HFFc6 (cell line): ENCODE results near the gene MVK. TPM values are rescaled to one million over a fixed set of nuclear protein-coding genes. Genes with fewer than 3 reads are reported as not detected.

Source experiments
- DNase-seq: peaks from one replicate; pipeline ENCODE4 v3.0.0-alpha.2; 2018
- H3K27ac Mint-ChIP-seq: 2 replicates; pipeline ENCODE4 v1.8.0; 2020; ENCODE audit warnings: mild to moderate bottlenecking, mixed read lengths
- H3K27me3 Mint-ChIP-seq: 2 replicates; pipeline ENCODE4 v1.8.0; 2021; ENCODE audit warnings: mild to moderate bottlenecking, moderate library complexity, mixed read lengths; ENCODE audit not compliant: insufficient read depth
- H3K36me3 Mint-ChIP-seq: 2 replicates; pipeline ENCODE4 v1.8.0; 2021; ENCODE audit warnings: low read depth, mixed read lengths
- H3K4me1 Mint-ChIP-seq: 2 replicates; pipeline ENCODE4 v1.8.0; 2020; ENCODE audit warnings: low read depth, mixed read lengths
- H3K4me3 Mint-ChIP-seq: 2 replicates; pipeline ENCODE4 v1.8.0; 2020; ENCODE audit warnings: mild to moderate bottlenecking, moderate library complexity, mixed read lengths
- H3K9me3 Mint-ChIP-seq: 2 replicates; pipeline ENCODE4 v1.8.0; 2020; ENCODE audit warnings: mild to moderate bottlenecking, mixed read lengths
- total RNA-seq, 6 experiments: library from RNA; stranded (reverse); fragmentation: NEBNext Ultra II Directional; extraction: Animal tissue kit (Norgen Biotek cat#: 25700); gene quantifications; 2 replicates in 1 of 6; 3 replicates in 5 of 6; pipeline ENCODE4 v1.2.3, GENCODE V29; 2021
- TF ChIP-seq, protein P1 (sequence below): fragments of 200-600 bp; sonication (generic); IDR thresholded peaks from 2 replicates; pipeline ENCODE4 v1.5.0; 2021; ENCODE audit warnings: antibody characterized with exemption, mild to moderate bottlenecking

The MVK gene
- total RNA-seq, 6 experiments from 2014 or later: 7.1 to 10.4 (median 7.9) TPM

DNA sequence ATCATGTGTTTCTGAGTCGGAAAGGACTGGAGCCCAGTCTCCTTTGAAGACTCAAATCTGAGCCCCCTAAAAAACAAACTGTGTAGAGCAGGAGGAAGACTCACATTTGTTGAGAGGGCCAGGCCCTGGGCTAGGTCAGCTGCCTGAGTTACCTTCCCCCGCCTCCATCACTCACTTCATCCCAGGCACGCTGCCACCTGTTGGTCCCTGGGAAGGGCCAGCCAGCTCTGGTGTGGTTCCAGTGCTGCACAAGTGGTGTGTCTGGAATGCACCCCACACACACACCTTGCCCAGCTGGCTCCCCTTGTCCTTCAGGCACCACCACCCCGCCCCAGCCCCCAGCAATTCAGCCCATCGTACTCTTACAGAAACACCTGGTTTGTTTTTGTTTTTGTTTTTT, 9.0 kb downstream of the MVK start:
- Mint-ChIP-seq H3K27ac (no peak overlapping the region), H3K36me3 (peaks cover 4% of the 10 kb centered on the region), H3K4me1 (no peaks in the 10 kb centered on the region), H3K27me3 (no peaks in the 10 kb centered on the region), H3K4me3 (no peak overlapping the region), H3K9me3 (no peaks in the 10 kb centered on the region)
- TF ChIP-seq, protein P1, sequence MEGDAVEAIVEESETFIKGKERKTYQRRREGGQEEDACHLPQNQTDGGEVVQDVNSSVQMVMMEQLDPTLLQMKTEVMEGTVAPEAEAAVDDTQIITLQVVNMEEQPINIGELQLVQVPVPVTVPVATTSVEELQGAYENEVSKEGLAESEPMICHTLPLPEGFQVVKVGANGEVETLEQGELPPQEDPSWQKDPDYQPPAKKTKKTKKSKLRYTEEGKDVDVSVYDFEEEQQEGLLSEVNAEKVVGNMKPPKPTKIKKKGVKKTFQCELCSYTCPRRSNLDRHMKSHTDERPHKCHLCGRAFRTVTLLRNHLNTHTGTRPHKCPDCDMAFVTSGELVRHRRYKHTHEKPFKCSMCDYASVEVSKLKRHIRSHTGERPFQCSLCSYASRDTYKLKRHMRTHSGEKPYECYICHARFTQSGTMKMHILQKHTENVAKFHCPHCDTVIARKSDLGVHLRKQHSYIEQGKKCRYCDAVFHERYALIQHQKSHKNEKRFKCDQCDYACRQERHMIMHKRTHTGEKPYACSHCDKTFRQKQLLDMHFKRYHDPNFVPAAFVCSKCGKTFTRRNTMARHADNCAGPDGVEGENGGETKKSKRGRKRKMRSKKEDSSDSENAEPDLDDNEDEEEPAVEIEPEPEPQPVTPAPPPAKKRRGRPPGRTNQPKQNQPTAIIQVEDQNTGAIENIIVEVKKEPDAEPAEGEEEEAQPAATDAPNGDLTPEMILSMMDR: no peak; the same call in 1 of the 2 replicates
- DNase-seq: no peak

DNA sequence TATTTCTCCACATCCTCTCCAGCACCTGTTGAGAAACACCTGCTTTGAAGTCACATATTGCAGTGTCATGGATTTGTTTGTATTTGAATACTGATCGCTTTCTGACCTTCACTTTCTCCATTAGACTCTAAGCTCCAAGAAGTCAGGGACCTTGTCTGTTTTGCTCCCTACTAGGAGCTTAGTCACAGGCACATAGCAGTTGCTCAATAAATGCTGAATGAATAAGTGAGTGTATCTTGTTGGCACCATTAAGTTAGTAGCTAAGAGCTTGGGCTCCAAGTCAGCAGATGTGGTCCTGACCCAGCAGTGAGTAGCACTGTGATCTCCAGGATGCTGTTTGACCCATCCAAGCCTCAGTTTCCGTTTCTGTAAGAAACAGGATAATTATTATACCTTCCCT, 10.1 kb downstream of the MVK start:
- H3K4me3 Mint-ChIP-seq: no peak overlapping the region
- H3K27ac Mint-ChIP-seq: no peak overlapping the region
- H3K27me3 Mint-ChIP-seq: no peaks in the 10 kb centered on the region; the same call in 1 of the 2 replicates
- DNase-seq: no peak
- H3K36me3 Mint-ChIP-seq: peaks cover 4% of the 10 kb centered on the region
- no peaks in the 10 kb centered on the region for H3K9me3 Mint-ChIP-seq
- no peaks in the 10 kb centered on the region for H3K4me1 Mint-ChIP-seq
- TF ChIP-seq, protein P1: no peak

DNA sequence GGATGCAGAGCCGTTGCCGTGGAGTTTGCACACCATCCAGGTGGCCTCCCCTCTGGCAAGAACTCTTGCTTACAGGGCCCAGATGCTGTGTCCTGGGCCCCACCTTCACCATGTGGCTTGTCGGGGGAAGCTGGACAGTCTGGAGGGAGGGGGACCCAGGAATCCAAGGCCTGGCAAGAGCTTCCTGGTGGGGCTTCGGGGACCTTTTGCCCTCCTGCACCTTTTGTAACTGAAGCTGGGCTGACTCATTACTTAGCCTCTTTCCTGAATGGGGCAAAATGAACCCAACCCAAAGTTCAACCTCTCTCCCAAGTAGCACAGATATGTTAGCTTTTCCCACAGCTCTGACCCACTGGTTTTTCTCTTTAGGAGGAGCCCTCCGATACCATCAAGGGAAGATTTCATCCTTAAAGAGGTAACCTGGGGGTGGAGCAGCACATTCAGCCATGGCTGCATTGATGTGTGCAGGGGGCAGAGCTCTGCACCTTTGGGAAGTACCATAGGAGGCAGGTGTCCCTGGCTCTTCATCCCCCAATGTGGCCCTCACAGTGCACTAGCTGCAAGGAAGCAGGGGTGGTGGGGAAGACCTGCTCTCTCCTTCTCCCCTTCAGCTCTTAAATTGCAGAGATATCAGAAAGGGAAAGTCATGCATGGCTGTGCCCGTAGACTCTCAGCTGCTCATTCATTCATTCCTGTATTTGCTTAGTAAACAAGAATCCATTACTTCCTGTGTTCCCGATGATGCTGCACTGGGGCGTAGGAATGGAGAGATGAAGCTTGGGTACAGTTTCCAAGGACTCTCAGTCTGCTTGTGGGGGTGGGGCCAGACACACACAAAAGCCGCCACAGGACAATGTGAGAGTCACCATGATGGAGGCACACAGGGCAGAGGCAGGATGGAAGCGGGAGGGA, 13.0 kb downstream of the MVK start:
- H3K36me3 Mint-ChIP-seq: peaks cover 4% of the 10 kb centered on the region; the same call in 1 of the 2 replicates
- no peaks in the 10 kb centered on the region; the same call in 1 of the 2 replicates for H3K27me3 Mint-ChIP-seq
- no peaks in the 10 kb centered on the region for H3K9me3 Mint-ChIP-seq
- H3K27ac Mint-ChIP-seq: no peak overlapping the region
- H3K4me1 Mint-ChIP-seq: no peaks in the 10 kb centered on the region
- no peak for DNase-seq
- TF ChIP-seq, protein P1: no peak
- no peak overlapping the region for H3K4me3 Mint-ChIP-seq

DNA sequence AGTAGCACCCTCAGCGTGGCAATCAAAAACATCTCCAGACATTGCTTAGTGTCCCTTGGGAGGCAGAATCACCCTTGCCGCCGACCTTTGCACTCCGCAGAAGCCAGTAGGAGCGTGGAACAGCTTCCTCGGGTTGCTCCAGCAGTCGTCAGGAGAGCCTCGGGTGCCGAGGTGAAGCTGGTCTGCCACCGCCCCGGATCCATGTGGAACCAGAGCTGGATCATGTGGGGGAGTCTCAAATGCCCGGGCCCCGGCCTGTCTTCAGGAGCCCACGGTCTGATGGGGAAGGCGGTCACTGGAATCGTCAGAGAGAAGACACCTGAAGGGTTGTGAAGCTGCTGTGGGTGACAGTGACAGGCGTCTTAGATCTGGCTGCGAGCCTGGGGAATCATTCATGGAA, 14.3 kb downstream of the MVK start:
- Mint-ChIP-seq H3K27me3 (no peaks in the 10 kb centered on the region; the same call in 1 of the 2 replicates), H3K36me3 (peaks cover 4% of the 10 kb centered on the region; the same call in 1 of the 2 replicates), H3K9me3 (no peaks in the 10 kb centered on the region), H3K27ac (no peak overlapping the region), H3K4me3 (no peak overlapping the region), H3K4me1 (no peaks in the 10 kb centered on the region)
- DNase-seq: no peak
- TF ChIP-seq, protein P1: no peak

DNA sequence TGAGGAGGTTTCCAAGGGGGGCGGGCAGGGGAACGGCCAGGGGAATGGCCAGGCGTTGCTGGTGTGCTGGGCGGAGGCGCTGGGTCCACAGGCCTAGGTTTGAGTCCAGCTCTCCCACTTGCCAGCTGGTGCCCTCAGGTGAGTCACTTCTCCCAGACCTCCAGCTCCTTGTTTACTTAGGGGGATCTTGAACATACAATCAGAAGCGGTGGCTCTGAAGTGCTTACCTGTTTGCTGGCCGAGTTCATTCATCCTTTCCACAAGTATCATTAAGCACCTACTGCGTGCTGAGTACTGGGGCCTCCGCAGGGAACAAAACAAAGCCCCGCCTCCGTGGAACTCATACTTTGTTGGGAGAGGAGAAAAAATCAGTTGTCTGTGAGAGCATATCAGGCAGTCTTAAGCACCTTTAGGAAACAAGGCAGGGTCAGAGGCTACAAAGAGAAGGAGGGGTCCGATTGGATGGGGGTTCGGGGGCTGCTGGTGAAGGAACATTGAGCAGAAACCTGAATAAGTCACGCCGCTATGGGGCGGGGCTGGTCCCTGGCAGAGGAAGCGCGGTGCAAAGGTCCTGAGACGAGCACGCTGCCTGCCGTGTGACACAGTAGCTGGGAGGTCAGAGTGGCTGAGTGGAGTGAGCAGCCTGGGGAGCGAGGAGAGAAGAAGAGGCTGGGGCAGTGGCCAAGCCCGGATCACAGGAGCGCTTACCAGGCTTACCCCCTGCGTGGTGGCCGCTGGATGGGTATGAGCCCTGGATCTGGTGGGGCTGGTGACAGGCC, 15.1 kb downstream of the MVK start:
- H3K36me3 Mint-ChIP-seq: peaks cover 3% of the 10 kb centered on the region; the same call in 1 of the 2 replicates
- no peaks in the 10 kb centered on the region for H3K9me3 Mint-ChIP-seq
- no peaks in the 10 kb centered on the region; the same call in 1 of the 2 replicates for H3K27me3 Mint-ChIP-seq
- TF ChIP-seq, protein P1: no peak
- no peak overlapping the region; the same call in 1 of the 2 replicates for H3K27ac Mint-ChIP-seq
- no peak overlapping the region for H3K4me3 Mint-ChIP-seq
- no peak for DNase-seq
- no peaks in the 10 kb centered on the region for H3K4me1 Mint-ChIP-seq
